Tibial nerve (tissue), 4 donors: ENCODE measurements around the gene GPR146. TPM values are rescaled to one million over a fixed set of nuclear protein-coding genes. Genes with fewer than 3 reads are reported as not detected.

Experiments used
- DNase-seq, 2 donors: peaks; one replicate each; pipeline ENCODE4 v3.0.0-alpha.2; 2019; ENCODE audit warnings: low spot score in 2 of 2
- H3K27ac ChIP-seq, 4 donors: fragments of 200-600 bp; sonication (generic) in 3 of 4; one replicate each; pipeline ENCODE4 v1.5.1; 2017 to 2019; ENCODE audit warnings: mild to moderate bottlenecking in 1 of 4
- H3K27me3 ChIP-seq, 2 donors: fragments of 200-600 bp; sonication (generic) in 1 of 2; one replicate each; pipeline versions ENCODE4 v1.5.1 to v1.6.0; 2017 to 2019
- H3K36me3 ChIP-seq, 3 donors: fragments of 200-600 bp; sonication (generic); one replicate each; pipeline ENCODE4 v1.5.1; 2018 to 2019
- H3K4me1 ChIP-seq, 4 donors: fragments of 200-600 bp; sonication (generic) in 3 of 4; one replicate each; pipeline ENCODE4 v1.5.1; 2017 to 2019
- H3K4me3 ChIP-seq, 4 donors: fragments of 200-600 bp; sonication (generic) in 3 of 4; one replicate each; pipeline ENCODE4 v1.5.1; 2017 to 2019; ENCODE audit warnings: mild to moderate bottlenecking in 1 of 4, moderate library complexity in 1 of 4
- H3K9me3 ChIP-seq, 4 donors: fragments of 200-600 bp; sonication (generic) in 3 of 4; one replicate each; pipeline ENCODE4 v1.5.1; 2017 to 2019
- CTCF ChIP-seq, 5 experiments: fragments of 200-600 bp in 3 of 5; fragments of 450-650 bp in 2 of 5; sonication (generic) in 3 of 5; IDR thresholded peaks; one replicate each; pipeline ENCODE4 v1.5.1; 2016 to 2019; ENCODE audit warnings: antibody characterized with exemption in 5 of 5, mild to moderate bottlenecking in 3 of 5, moderate library complexity in 2 of 5
- EP300 ChIP-seq, 2 donors: sonication (generic); formaldehyde crosslinking; IDR thresholded peaks; one replicate each; pipeline ENCODE4 v1.6.1; 2017; ENCODE audit warnings: antibody characterized with exemption in 2 of 2, mild to moderate bottlenecking in 1 of 2
- POLR2A ChIP-seq, 2 donors: fragments of 450-650 bp; IDR thresholded peaks; one replicate each; pipeline ENCODE4 v1.6.1; 2017; ENCODE audit warnings: antibody characterized with exemption in 2 of 2, mild to moderate bottlenecking in 2 of 2, moderate library complexity in 2 of 2
- WGBS, 2 donors: methylation state at CpG; one replicate each; pipeline ENCODE4 v1.1.5; 2018; 5-methylcytosine and 5-hydroxymethylcytosine counted together
- total RNA-seq, 4 donors: library from RNA; depleted of rRNA; stranded (reverse); fragments of >200 nt; gene quantifications; one replicate each; pipeline ENCODE4 v1.1.0, GENCODE V29; 2016

The GPR146 gene
- total RNA-seq, 4 donors from 2014 or later: 27.8 to 91.8 (median 59.1) TPM

- H3K27ac ChIP-seq: no peak overlapping the region
- no peaks in the 10 kb centered on the region for H3K36me3 ChIP-seq
- TF ChIP-seq POLR2A (IDR thresholded peaks at IDR 0.05) (no peak), EP300 (IDR thresholded peaks at IDR 0.05) (no peak), CTCF (IDR thresholded peaks at IDR 0.05) (no peak)
- no peaks in the 10 kb centered on the region for H3K27me3 ChIP-seq
- H3K4me3 ChIP-seq: no peak overlapping the region
- no peak for DNase-seq
- WGBS, 2 donors: 88 to 92% methylated on average over 11 of the region's 11 CpGs
- H3K9me3 ChIP-seq: no peaks in the 10 kb centered on the region
- peaks cover 0 to 30% (median 0%) of the 10 kb centered on the region in 4 donors for H3K4me1 ChIP-seq
Measured at GRCh38 chr7:1078519-1078918, 34.2 kb downstream of the GPR146 start.

GRCh38 chr7:1078985-1079384 is 34.6 kb downstream of the GPR146 start:
- Histone ChIP-seq H3K9me3 (no peaks in the 10 kb centered on the region), H3K27me3 (no peaks in the 10 kb centered on the region), H3K36me3 (no peaks in the 10 kb centered on the region), H3K4me3 (no peak overlapping the region), H3K4me1 (peaks cover 0 to 34% (median 0%) of the 10 kb centered on the region in 4 donors), H3K27ac (no peak overlapping the region)
- TF ChIP-seq POLR2A (IDR thresholded peaks at IDR 0.05) (no peak), CTCF (IDR thresholded peaks at IDR 0.05) (no peak), EP300 (IDR thresholded peaks at IDR 0.05) (no peak)
- 78 to 82% methylated on average over 14 to 15 of the region's 15 CpGs for WGBS, 2 donors
- no peak for DNase-seq

- WGBS, 2 donors: 62 to 69% methylated on average over 10 to 12 of the region's 12 CpGs
- H3K9me3 ChIP-seq: no peaks in the 10 kb centered on the region
- H3K27me3 ChIP-seq: no peaks in the 10 kb centered on the region
- no peak for DNase-seq
- TF ChIP-seq EP300 (IDR thresholded peaks at IDR 0.05) (no peak), CTCF (IDR thresholded peaks at IDR 0.05) (no peak), POLR2A (IDR thresholded peaks at IDR 0.05) (no peak)
- H3K4me1 ChIP-seq: peaks cover 0 to 40% (median 0%) of the 10 kb centered on the region in 4 donors
- H3K4me3 ChIP-seq: no peak overlapping the region
- H3K36me3 ChIP-seq: no peaks in the 10 kb centered on the region
- H3K27ac ChIP-seq: no peak overlapping the region
Measured at GRCh38 chr7:1079546-1079945, 35.2 kb downstream of the GPR146 start.

DNA sequence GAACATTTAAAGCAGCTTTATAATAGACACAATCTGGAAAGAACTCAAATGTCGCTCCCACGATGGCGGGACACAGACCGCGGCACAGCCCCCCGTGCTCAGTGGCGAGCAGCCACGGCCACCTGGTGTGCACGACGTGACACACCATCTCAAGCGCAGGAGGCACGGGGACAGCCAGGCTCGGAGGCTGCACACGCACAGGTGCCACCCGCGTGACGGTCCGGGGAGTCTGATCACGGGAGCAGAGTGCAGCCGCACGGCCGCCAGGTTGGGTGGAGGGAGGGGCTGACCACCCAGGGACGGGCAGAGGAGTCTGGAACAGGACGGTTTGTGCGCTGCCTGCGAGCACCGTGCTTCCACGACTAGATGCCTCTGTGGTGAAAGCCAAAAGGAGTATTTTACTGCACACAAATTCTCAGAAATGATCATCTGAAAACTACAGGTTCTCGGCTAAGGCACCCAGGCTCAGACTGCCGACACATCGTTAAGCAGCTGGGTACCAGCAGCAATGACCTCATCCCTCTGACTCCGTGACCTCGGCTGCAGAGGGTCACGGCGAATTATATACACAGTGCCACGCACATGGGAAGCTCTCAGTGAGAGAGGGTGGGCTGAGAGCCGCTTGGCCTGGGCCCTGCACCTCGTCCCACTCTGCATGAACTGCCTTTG is 36.0 kb downstream of the GPR146 start:
- Histone ChIP-seq H3K4me3 (no peak overlapping the region), H3K9me3 (no peaks in the 10 kb centered on the region), H3K27ac (no peak overlapping the region), H3K4me1 (peaks cover 0 to 48% (median 0%) of the 10 kb centered on the region in 4 donors), H3K27me3 (no peaks in the 10 kb centered on the region), H3K36me3 (no peaks in the 10 kb centered on the region)
- no peak for TF ChIP-seq POLR2A (IDR thresholded peaks at IDR 0.05)
- no peak for TF ChIP-seq CTCF (IDR thresholded peaks at IDR 0.05)
- TF ChIP-seq EP300 (IDR thresholded peaks at IDR 0.05): no peak
- WGBS, 2 donors: 70 to 79% methylated on average over 29 to 34 of the region's 38 CpGs
- DNase-seq: no peak

GRCh38 chr7:1080921-1081255 is 36.5 kb downstream of the GPR146 start:
- H3K9me3 ChIP-seq: no peaks in the 10 kb centered on the region
- no peak for TF ChIP-seq EP300 (IDR thresholded peaks at IDR 0.05)
- TF ChIP-seq CTCF (IDR thresholded peaks at IDR 0.05): no peak
- no peak for TF ChIP-seq POLR2A (IDR thresholded peaks at IDR 0.05)
- no peaks in the 10 kb centered on the region for H3K27me3 ChIP-seq
- no peak overlapping the region for H3K27ac ChIP-seq
- 64 to 89% methylated on average over 5 to 16 of the region's 16 CpGs for WGBS, 2 donors
- no peaks in the 10 kb centered on the region for H3K36me3 ChIP-seq
- H3K4me1 ChIP-seq: peaks cover 0 to 52% (median 0%) of the 10 kb centered on the region in 4 donors
- no peak for DNase-seq
- no peak overlapping the region for H3K4me3 ChIP-seq
